ENCODE results near the gene NEGR1.

The NEGR1 gene

GRCh38 chr1:71737768-71738167 lies 544.6 kb downstream of the NEGR1 start:
- no peak overlapping the region for H3K4me3 ChIP-seq (ENCODE audit: low read depth in 1 of 5, low read length in 5 of 5)
- H3K9me3 ChIP-seq (ENCODE audit: control insufficient read depth in 5 of 5, low read length in 5 of 5), result no peaks in the 10 kb centered on the region
- no peaks in the 10 kb centered on the region for H3K4me1 ChIP-seq (ENCODE audit: control insufficient read depth in 5 of 5, insufficient read depth in 5 of 5, low read length in 5 of 5)
- H3K27me3 ChIP-seq (ENCODE audit: control insufficient read depth in 5 of 5, insufficient read depth in 4 of 5, low read length in 5 of 5), result no peaks in the 10 kb centered on the region
- H3K36me3 ChIP-seq (ENCODE audit: control insufficient read depth in 5 of 5, insufficient read depth in 5 of 5, low read length in 5 of 5), result no peaks in the 10 kb centered on the region
- H3K27ac ChIP-seq (ENCODE audit: low read depth, low read length), result no peak overlapping the region
- no peak overlapping the region for H3K9ac ChIP-seq (ENCODE audit: low read length in 5 of 5)

- no peaks in the 10 kb centered on the region for H3K27me3 ChIP-seq (ENCODE audit: control insufficient read depth in 5 of 5, insufficient read depth in 4 of 5, low read length in 5 of 5)
- H3K36me3 ChIP-seq (ENCODE audit: control insufficient read depth in 5 of 5, insufficient read depth in 5 of 5, low read length in 5 of 5), result no peaks in the 10 kb centered on the region
- H3K27ac ChIP-seq (ENCODE audit: low read depth, low read length), result no peak overlapping the region
- no peak overlapping the region for H3K4me3 ChIP-seq (ENCODE audit: low read depth in 1 of 5, low read length in 5 of 5)
- H3K9me3 ChIP-seq (ENCODE audit: control insufficient read depth in 5 of 5, low read length in 5 of 5), result no peaks in the 10 kb centered on the region
- H3K9ac ChIP-seq (ENCODE audit: low read length in 5 of 5), result no peak overlapping the region
- no peaks in the 10 kb centered on the region for H3K4me1 ChIP-seq (ENCODE audit: control insufficient read depth in 5 of 5, insufficient read depth in 5 of 5, low read length in 5 of 5)
These were observed 549.2 kb downstream of the NEGR1 start for GRCh38 chr1:71733121-71733520.

- H3K4me1 ChIP-seq (ENCODE audit: control insufficient read depth in 5 of 5, insufficient read depth in 5 of 5, low read length in 5 of 5), result no peaks in the 10 kb centered on the region
- no peaks in the 10 kb centered on the region for H3K27me3 ChIP-seq (ENCODE audit: control insufficient read depth in 5 of 5, insufficient read depth in 4 of 5, low read length in 5 of 5)
- no peak overlapping the region for H3K27ac ChIP-seq (ENCODE audit: low read depth, low read length)
These were observed 560.8 kb downstream of the NEGR1 start for GRCh38 chr1:71721532-71721931.

GRCh38 chr1:71719330-71719729 lies 563.0 kb downstream of the NEGR1 start:
- Histone ChIP-seq H3K4me1 (ENCODE audit: control insufficient read depth in 5 of 5, insufficient read depth in 5 of 5, low read length in 5 of 5) (no peaks in the 10 kb centered on the region), H3K9ac (ENCODE audit: low read length in 5 of 5) (no peak overlapping the region), H3K36me3 (ENCODE audit: control insufficient read depth in 5 of 5, insufficient read depth in 5 of 5, low read length in 5 of 5) (no peaks in the 10 kb centered on the region)

More at GRCh38 chr1:71721532-71721931, 560.8 kb downstream of the NEGR1 start:
- Histone ChIP-seq H3K4me3 (ENCODE audit: low read depth in 1 of 5, low read length in 5 of 5) (no peak overlapping the region), H3K9me3 (ENCODE audit: control insufficient read depth in 5 of 5, low read length in 5 of 5) (no peaks in the 10 kb centered on the region), H3K9ac (ENCODE audit: low read length in 5 of 5) (no peak overlapping the region), H3K36me3 (ENCODE audit: control insufficient read depth in 5 of 5, insufficient read depth in 5 of 5, low read length in 5 of 5) (no peaks in the 10 kb centered on the region)

GRCh38 chr1:71717186-71717585 lies 565.2 kb downstream of the NEGR1 start:
- no peaks in the 10 kb centered on the region for H3K4me1 ChIP-seq (ENCODE audit: control insufficient read depth in 5 of 5, insufficient read depth in 5 of 5, low read length in 5 of 5)
- H3K36me3 ChIP-seq (ENCODE audit: control insufficient read depth in 5 of 5, insufficient read depth in 5 of 5, low read length in 5 of 5), result no peaks in the 10 kb centered on the region
- H3K9me3 ChIP-seq (ENCODE audit: control insufficient read depth in 5 of 5, low read length in 5 of 5), result peaks cover 0 to 9% (median 5%) of the 10 kb centered on the region in 5 donors
- H3K27ac ChIP-seq (ENCODE audit: low read depth, low read length), result no peak overlapping the region
- H3K27me3 ChIP-seq (ENCODE audit: control insufficient read depth in 5 of 5, insufficient read depth in 4 of 5, low read length in 5 of 5), result no peaks in the 10 kb centered on the region
- H3K4me3 ChIP-seq (ENCODE audit: low read depth in 1 of 5, low read length in 5 of 5), result no peak overlapping the region
- no peak overlapping the region for H3K9ac ChIP-seq (ENCODE audit: low read length in 5 of 5)

More at GRCh38 chr1:71719330-71719729, 563.0 kb downstream of the NEGR1 start:
- Histone ChIP-seq H3K9me3 (ENCODE audit: control insufficient read depth in 5 of 5, low read length in 5 of 5) (peaks cover 0 to 7% (median 5%) of the 10 kb centered on the region in 5 donors), H3K27me3 (ENCODE audit: control insufficient read depth in 5 of 5, insufficient read depth in 4 of 5, low read length in 5 of 5) (no peaks in the 10 kb centered on the region), H3K4me3 (ENCODE audit: low read depth in 1 of 5, low read length in 5 of 5) (no peak overlapping the region), H3K27ac (ENCODE audit: low read depth, low read length) (no peak overlapping the region)

GRCh38 chr1:71711456-71711855 lies 570.9 kb downstream of the NEGR1 start:
- H3K4me3 ChIP-seq (ENCODE audit: low read depth in 1 of 5, low read length in 5 of 5), result no peak overlapping the region
- H3K36me3 ChIP-seq (ENCODE audit: control insufficient read depth in 5 of 5, insufficient read depth in 5 of 5, low read length in 5 of 5), result no peaks in the 10 kb centered on the region
- no peaks in the 10 kb centered on the region for H3K27me3 ChIP-seq (ENCODE audit: control insufficient read depth in 5 of 5, insufficient read depth in 4 of 5, low read length in 5 of 5)
- H3K9me3 ChIP-seq (ENCODE audit: control insufficient read depth in 5 of 5, low read length in 5 of 5), result peaks cover 0 to 19% (median 5%) of the 10 kb centered on the region in 5 donors
- H3K9ac ChIP-seq (ENCODE audit: low read length in 5 of 5), result no peak overlapping the region
- no peaks in the 10 kb centered on the region for H3K4me1 ChIP-seq (ENCODE audit: control insufficient read depth in 5 of 5, insufficient read depth in 5 of 5, low read length in 5 of 5)
- H3K27ac ChIP-seq (ENCODE audit: low read depth, low read length), result no peak overlapping the region

- no peak overlapping the region for H3K9ac ChIP-seq (ENCODE audit: low read length in 5 of 5)
- no peaks in the 10 kb centered on the region for H3K4me1 ChIP-seq (ENCODE audit: control insufficient read depth in 5 of 5, insufficient read depth in 5 of 5, low read length in 5 of 5)
- H3K27ac ChIP-seq (ENCODE audit: low read depth, low read length), result no peak overlapping the region
- H3K36me3 ChIP-seq (ENCODE audit: control insufficient read depth in 5 of 5, insufficient read depth in 5 of 5, low read length in 5 of 5), result no peaks in the 10 kb centered on the region
- peaks cover 0 to 10% (median 2%) of the 10 kb centered on the region in 5 donors for H3K9me3 ChIP-seq (ENCODE audit: control insufficient read depth in 5 of 5, low read length in 5 of 5)
- no peaks in the 10 kb centered on the region for H3K27me3 ChIP-seq (ENCODE audit: control insufficient read depth in 5 of 5, insufficient read depth in 4 of 5, low read length in 5 of 5)
- no peak overlapping the region for H3K4me3 ChIP-seq (ENCODE audit: low read depth in 1 of 5, low read length in 5 of 5)
These were observed 576.2 kb downstream of the NEGR1 start for GRCh38 chr1:71706029-71706671.

GRCh38 chr1:71698186-71698585 lies 584.2 kb downstream of the NEGR1 start:
- Histone ChIP-seq H3K27ac (ENCODE audit: low read depth, low read length) (no peak overlapping the region), H3K36me3 (ENCODE audit: control insufficient read depth in 5 of 5, insufficient read depth in 5 of 5, low read length in 5 of 5) (no peaks in the 10 kb centered on the region), H3K4me3 (ENCODE audit: low read depth in 1 of 5, low read length in 5 of 5) (no peak overlapping the region), H3K27me3 (ENCODE audit: control insufficient read depth in 5 of 5, insufficient read depth in 4 of 5, low read length in 5 of 5) (no peaks in the 10 kb centered on the region), H3K4me1 (ENCODE audit: control insufficient read depth in 5 of 5, insufficient read depth in 5 of 5, low read length in 5 of 5) (peaks cover 0 to 5% (median 0%) of the 10 kb centered on the region in 5 donors), H3K9ac (ENCODE audit: low read length in 5 of 5) (no peak overlapping the region), H3K9me3 (ENCODE audit: control insufficient read depth in 5 of 5, low read length in 5 of 5) (peaks cover 0 to 3% (median 0%) of the 10 kb centered on the region in 5 donors)

GRCh38 chr1:71695821-71696220 lies 586.5 kb downstream of the NEGR1 start:
- Histone ChIP-seq H3K27ac (ENCODE audit: low read depth, low read length) (no peak overlapping the region), H3K9ac (ENCODE audit: low read length in 5 of 5) (no peak overlapping the region), H3K36me3 (ENCODE audit: control insufficient read depth in 5 of 5, insufficient read depth in 5 of 5, low read length in 5 of 5) (no peaks in the 10 kb centered on the region), H3K9me3 (ENCODE audit: control insufficient read depth in 5 of 5, low read length in 5 of 5) (no peaks in the 10 kb centered on the region), H3K4me3 (ENCODE audit: low read depth in 1 of 5, low read length in 5 of 5) (no peak overlapping the region), H3K4me1 (ENCODE audit: control insufficient read depth in 5 of 5, insufficient read depth in 5 of 5, low read length in 5 of 5) (peaks cover 0 to 5% (median 0%) of the 10 kb centered on the region in 5 donors), H3K27me3 (ENCODE audit: control insufficient read depth in 5 of 5, insufficient read depth in 4 of 5, low read length in 5 of 5) (no peaks in the 10 kb centered on the region)

GRCh38 chr1:71695084-71695483 lies 587.3 kb downstream of the NEGR1 start:
- Histone ChIP-seq H3K9me3 (ENCODE audit: control insufficient read depth in 5 of 5, low read length in 5 of 5) (no peaks in the 10 kb centered on the region), H3K36me3 (ENCODE audit: control insufficient read depth in 5 of 5, insufficient read depth in 5 of 5, low read length in 5 of 5) (no peaks in the 10 kb centered on the region), H3K4me1 (ENCODE audit: control insufficient read depth in 5 of 5, insufficient read depth in 5 of 5, low read length in 5 of 5) (peaks cover 0 to 5% (median 0%) of the 10 kb centered on the region in 5 donors)

More at GRCh38 chr1:71695084-71695483, 587.3 kb downstream of the NEGR1 start:
- H3K4me3 ChIP-seq (ENCODE audit: low read depth in 1 of 5, low read length in 5 of 5), result no peak overlapping the region
- H3K9ac ChIP-seq (ENCODE audit: low read length in 5 of 5), result no peak overlapping the region
- no peaks in the 10 kb centered on the region for H3K27me3 ChIP-seq (ENCODE audit: control insufficient read depth in 5 of 5, insufficient read depth in 4 of 5, low read length in 5 of 5)
- H3K27ac ChIP-seq (ENCODE audit: low read depth, low read length), result no peak overlapping the region
